ACC112 (cell line): ENCODE results near the gene BTNL3.

Experiments used
- H2AFZ ChIP-seq: fragments of 200-600 bp; sonication (generic); one replicate; pipeline ENCODE4 v1.6.0; 2017; ENCODE audit warnings: antibody characterized with exemption, low read length; ENCODE audit not compliant: unreplicated experiment
- H3K27ac ChIP-seq: fragments of 200-600 bp; sonication (generic); 2 replicates; pipeline ENCODE4 v1.5.1; 2014; ENCODE audit warnings: low read depth, mild to moderate bottlenecking, antibody characterized with exemption, low read length, moderate library complexity
- H3K27me3 ChIP-seq: fragments of 200-600 bp; sonication (generic); 2 replicates; pipeline ENCODE4 v1.6.1; 2014; ENCODE audit warnings: mild to moderate bottlenecking, antibody characterized with exemption, low read length, moderate library complexity, mixed read lengths; ENCODE audit not compliant: insufficient read depth
- H3K36me3 ChIP-seq: fragments of 200-600 bp; sonication (generic); 2 replicates; pipeline ENCODE4 v1.6.1; 2016; ENCODE audit warnings: mild to moderate bottlenecking, antibody characterized with exemption, low read length, moderate library complexity, mixed read lengths; ENCODE audit not compliant: insufficient read depth
- H3K4me1 ChIP-seq: fragments of 200-600 bp; sonication (generic); one replicate; pipeline ENCODE4 v1.6.1; 2016; ENCODE audit warnings: low read length, mixed read lengths; ENCODE audit not compliant: insufficient read depth, unreplicated experiment, control insufficient read depth
- H3K4me3 ChIP-seq: fragments of 200-600 bp; sonication (generic); 2 replicates; pipeline ENCODE4 v1.5.1; 2014; ENCODE audit warnings: mild to moderate bottlenecking, low read depth, low read length
- H3K79me2 ChIP-seq: fragments of 200-600 bp; sonication (generic); one replicate; pipeline ENCODE4 v1.6.0; 2016; ENCODE audit warnings: low read length; ENCODE audit not compliant: control insufficient read depth, unreplicated experiment, insufficient read depth

The BTNL3 gene

DNA sequence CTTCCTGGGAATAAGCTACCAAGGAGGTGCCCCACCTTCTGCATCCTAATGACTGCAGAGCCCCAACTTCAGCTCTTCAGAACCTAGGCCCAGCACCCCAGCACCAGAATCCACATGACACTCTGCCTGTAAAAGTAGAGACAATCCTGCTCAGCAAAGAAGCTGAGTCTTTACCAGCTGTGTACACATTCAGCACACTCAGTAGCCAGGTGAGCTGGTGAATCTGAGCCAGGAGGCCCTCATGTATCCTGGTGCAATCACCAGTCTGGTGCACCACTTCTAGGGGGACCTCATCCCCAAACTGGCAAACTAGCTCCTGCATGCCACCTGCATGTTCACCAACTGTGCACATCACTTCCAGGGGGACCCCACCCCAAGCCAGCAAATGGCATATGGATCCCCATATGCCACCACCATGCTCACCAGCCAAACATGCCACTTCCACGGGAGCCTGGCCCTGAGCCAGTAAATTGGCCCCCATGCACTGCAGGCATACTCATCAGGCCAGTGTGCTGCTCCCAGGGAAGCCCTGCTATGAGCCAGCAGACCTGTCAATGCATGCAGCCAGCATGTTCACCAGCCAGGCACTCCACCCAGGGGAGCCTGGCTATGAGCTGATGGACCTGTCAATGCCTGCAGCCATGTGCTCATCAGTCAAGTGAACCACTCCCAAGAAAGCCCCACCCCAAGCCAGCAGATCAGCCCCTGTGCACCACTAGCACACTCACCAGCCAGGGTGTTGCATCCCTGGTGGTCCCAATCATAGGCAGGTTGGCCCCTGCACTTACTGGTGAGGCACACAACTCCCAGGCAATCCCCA, 35.8 kb downstream of the BTNL3 start:
- Histone ChIP-seq H2AFZ (no peak overlapping the region), H3K79me2 (no peaks in the 10 kb centered on the region), H3K4me1 (no peaks in the 10 kb centered on the region), H3K27ac (no peak overlapping the region), H3K4me3 (no peak overlapping the region), H3K27me3 (no peaks in the 10 kb centered on the region), H3K36me3 (no peaks in the 10 kb centered on the region)

DNA sequence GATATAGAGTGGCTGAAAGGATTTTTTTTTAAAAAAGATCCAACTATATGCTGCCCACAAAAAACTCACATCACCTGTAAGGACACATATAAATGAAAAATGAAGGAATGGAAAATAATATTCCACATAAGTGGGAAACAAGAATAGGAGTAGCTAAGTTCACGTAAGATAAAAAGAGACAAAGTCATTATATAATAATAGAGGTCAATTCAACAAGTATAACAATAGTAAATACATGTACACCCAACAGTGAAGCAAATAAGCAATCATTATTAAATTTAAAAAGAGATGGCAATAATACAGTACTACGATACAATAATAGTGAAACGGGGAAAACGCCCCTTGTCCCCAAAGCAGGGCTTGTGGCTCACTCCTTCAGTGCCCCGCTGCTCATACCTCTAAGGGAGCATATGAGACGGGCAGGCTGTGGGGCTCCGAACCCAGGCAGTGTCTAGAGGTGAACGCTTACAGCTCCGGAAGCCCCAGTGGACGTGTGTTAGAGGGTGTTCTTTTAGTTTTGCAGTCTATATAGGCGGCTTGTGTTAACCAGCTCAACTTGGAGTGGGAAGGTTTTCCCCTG, 38.9 kb downstream of the BTNL3 start:
- no peak overlapping the region for H3K4me3 ChIP-seq
- H3K79me2 ChIP-seq: no peaks in the 10 kb centered on the region
- no peaks in the 10 kb centered on the region for H3K36me3 ChIP-seq
- H3K27me3 ChIP-seq: peaks cover 3% of the 10 kb centered on the region; the same call in 1 of the 2 replicates
- H3K27ac ChIP-seq: no peak overlapping the region
- H2AFZ ChIP-seq: no peak overlapping the region
- H3K4me1 ChIP-seq: no peaks in the 10 kb centered on the region

DNA sequence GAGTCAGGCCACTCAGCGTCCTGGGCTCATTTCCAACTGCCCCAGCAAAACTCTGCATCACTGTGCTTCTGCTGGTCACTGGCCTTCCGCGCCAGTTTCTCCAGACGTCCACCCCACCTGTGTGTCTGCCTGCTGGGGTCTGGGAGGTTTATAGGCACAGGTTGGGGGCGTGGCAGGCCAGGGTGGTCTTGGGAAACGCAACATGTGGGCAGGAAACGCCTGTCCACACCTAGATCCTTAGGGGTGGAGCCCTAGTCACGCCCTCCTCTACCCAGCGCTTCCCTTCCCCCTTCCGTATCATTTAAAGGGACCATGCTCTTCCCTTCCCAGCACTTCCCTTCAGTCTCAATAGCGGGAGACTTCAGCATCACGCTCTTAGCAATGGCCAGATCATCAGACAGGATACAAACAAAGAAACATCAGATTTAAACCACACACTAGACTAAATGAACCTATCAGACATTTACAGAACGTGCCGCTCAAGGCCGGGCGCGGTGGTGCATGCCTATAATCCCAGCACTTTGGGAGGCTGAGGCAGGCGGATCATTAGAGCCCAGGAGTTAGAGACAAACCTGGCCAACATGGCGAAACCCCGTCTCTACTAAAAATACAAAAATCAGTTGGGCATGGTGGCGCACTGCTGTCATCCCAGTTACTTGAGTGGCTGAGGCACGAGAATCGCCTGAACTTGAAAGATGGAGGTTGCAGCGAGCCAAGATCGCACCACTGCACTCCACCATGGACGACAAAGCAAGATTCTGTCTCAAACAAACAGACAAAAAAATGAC, 39.6 kb downstream of the BTNL3 start:
- H2AFZ ChIP-seq: no peak overlapping the region
- no peaks in the 10 kb centered on the region for H3K79me2 ChIP-seq
- H3K4me1 ChIP-seq: no peaks in the 10 kb centered on the region
- no peaks in the 10 kb centered on the region for H3K36me3 ChIP-seq
- H3K4me3 ChIP-seq: no peak overlapping the region
- H3K27ac ChIP-seq: no peak overlapping the region
- H3K27me3 ChIP-seq: peaks cover 7% of the 10 kb centered on the region; the same call in 1 of the 2 replicates

DNA sequence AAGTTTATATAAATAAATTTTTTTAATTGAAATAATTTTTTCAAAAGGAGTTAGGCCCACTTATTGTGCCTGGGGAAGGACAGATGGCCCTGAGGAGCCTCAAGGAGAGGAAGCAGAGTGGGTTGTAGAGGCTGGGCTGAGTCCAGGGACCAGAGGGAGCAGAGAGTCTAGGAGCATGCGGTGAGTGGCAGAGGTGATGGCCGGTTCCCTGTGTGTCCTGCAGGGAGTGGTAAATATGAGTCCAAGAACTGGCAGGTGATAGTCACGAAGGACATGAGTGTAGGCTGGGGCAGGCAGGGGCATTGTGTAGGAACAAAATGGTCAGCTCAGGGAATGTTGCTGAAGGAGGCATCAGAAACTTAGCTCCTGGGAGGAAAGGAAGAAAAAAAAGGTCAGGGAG, 43.1 kb downstream of the BTNL3 start:
- Histone ChIP-seq H3K27me3 (peaks cover 28% of the 10 kb centered on the region), H3K79me2 (no peaks in the 10 kb centered on the region), H3K4me3 (no peak overlapping the region), H3K36me3 (no peaks in the 10 kb centered on the region), H3K4me1 (no peaks in the 10 kb centered on the region), H3K27ac (no peak overlapping the region), H2AFZ (no peak overlapping the region)

DNA sequence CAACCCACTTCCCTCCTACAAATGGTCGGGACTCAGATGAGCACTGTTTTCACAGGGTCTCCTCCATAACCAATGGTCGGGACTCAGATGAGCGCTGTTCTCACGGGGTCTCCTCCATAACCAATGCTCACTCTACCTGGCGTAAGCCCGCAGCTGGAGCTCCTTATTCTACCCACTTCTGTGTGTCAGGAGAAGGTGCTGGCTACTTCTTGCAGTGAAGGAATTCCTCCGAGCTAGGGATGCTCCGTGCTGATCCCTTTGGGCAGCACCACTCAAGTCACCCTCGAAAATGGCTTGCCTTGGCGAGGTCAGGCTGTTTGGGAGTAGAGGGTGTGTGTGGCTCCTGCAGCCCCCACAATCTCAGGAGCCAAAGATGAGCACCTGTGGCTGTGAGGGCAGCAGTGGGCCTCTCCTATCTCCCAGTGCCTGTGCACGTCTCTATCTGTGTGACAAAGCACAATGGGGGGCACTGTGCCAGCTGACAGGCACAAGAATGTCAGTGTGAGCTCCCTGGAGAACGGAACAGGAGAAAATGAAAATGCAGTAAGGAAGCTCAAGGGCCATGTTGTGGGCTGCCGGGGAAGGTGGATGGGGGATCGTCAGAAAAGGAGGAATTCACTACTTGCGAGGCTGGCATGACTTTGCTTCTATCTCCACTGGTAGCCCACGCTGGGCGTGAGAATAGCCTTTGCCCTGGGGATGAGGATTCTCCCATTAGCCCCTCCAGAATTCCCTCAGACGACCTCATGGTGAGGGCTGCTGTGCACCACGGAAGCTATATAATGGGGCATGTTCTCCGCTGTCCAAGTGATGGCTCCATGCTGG, 47.6 kb downstream of the BTNL3 start:
- Histone ChIP-seq H3K36me3 (no peaks in the 10 kb centered on the region), H2AFZ (no peak overlapping the region), H3K4me3 (no peak overlapping the region), H3K27me3 (peaks cover 68% of the 10 kb centered on the region), H3K79me2 (no peaks in the 10 kb centered on the region), H3K27ac (no peak overlapping the region), H3K4me1 (no peaks in the 10 kb centered on the region)

DNA sequence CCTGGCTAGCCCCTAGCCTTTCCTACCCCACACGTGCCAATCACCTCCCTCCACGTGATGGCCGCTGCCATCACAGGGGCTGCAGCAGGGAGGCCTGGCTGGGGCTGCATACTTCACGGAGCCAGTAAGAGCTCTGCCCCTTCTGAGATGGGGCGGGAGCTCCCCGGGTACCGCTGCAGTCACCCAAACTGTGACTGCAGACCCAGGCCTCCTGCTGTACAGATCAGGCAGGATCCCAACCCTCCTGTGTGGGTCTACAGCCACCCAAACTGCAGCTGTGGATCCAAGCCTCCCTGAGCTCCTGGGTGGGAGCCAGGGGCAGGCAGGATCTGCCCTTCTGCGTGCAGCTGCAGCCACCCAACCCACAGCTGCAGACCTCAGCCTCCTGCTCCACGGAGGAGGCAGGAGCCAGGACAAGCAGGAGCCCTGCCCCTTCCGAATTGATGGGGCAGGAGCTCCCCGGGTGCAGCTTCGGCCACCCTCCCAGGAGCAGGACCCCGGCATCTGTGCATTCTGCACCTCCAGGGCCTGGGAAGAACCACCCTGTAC, 48.2 kb downstream of the BTNL3 start:
- Histone ChIP-seq H3K27ac (no peak overlapping the region), H2AFZ (no peak overlapping the region), H3K36me3 (no peaks in the 10 kb centered on the region), H3K4me1 (no peaks in the 10 kb centered on the region), H3K27me3 (peaks cover 75% of the 10 kb centered on the region), H3K4me3 (no peak overlapping the region), H3K79me2 (no peaks in the 10 kb centered on the region)

DNA sequence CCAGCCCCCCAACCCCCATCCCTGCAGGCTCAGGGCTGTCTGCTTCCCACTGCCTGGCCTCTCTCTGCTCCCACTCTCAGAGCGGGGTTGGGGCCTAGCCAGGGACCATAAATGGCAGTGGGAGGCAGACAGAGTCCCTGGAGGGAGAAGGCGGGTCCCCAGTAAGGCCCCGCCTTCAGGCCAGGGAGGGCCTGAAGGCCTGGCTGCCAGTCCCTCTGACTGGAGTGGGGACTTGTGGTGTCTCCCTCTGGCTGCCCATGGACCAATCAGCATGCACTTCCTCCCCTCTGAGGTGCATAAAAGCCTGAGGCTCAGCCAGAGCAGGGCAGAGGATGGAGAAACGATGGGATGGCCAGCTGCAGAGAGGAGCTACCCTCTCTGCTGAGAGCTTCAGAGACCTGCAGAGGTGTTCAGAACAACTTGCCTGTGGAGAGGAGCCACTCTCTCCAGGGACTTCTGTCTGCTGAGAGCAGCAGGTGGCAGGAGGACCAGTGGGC, 48.8 kb downstream of the BTNL3 start:
- Histone ChIP-seq H3K4me1 (no peaks in the 10 kb centered on the region), H3K27me3 (peaks cover 81% of the 10 kb centered on the region), H2AFZ (no peak overlapping the region), H3K4me3 (no peak overlapping the region), H3K36me3 (no peaks in the 10 kb centered on the region), H3K27ac (no peak overlapping the region), H3K79me2 (no peaks in the 10 kb centered on the region)

DNA sequence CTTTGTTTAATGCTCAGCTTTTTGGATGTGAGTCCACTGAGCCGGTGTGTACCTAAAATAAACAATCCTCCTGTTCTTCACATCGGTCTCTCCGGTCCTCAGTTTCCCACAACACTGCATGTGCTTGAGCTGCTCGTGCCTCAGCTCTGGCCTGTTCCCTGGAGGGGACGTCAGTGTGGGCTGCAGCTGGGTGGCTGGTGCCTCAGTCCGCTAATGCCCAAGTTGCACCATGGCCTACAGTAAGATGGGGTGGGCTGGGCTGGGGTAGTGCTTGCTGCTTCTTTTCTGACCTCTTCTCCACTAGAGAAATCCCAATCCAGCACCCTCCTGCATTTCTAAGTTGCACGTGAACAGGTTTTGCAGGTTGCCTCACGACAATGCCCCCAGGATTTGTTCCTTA, 50.8 kb downstream of the BTNL3 start:
- H3K79me2 ChIP-seq: no peaks in the 10 kb centered on the region
- no peak overlapping the region for H3K27ac ChIP-seq
- no peak overlapping the region for H2AFZ ChIP-seq
- peaks cover 87% of the 10 kb centered on the region for H3K27me3 ChIP-seq
- H3K4me1 ChIP-seq: peaks cover under 1% of the 10 kb centered on the region
- no peak overlapping the region for H3K4me3 ChIP-seq
- H3K36me3 ChIP-seq: no peaks in the 10 kb centered on the region

DNA sequence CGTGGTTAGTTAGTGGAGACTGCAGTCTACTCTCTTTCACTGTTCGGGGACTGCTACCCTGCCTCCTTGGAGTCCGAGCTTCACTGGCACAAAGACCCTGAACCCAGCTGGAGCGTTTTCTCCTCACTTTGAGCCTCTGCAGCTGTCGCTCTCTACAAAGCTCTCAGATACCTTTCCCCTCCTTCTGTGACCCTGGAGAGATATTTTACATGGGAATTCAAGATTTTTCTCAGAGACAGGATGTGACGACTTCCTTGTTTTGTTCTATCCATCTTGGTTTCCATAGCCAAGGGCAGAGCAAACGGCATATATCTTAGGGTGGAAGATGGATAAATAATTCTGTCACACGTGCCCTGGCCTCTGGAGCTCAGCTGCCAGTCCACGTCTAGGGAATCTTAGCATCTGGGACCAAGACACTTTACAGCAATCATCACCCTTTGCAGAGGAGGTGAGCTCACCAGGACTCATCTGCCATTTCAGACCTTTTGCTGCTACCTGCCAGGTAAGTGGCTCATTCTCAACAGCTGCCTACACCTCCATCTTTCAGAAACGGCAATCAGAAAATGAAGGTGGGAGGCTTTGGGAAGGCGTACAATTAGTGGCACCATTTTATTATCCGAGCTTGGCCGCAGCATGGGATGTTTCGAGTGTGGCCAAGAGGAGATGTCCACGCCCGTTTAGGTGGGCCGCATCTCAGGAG, 51.4 kb downstream of the BTNL3 start, which contains the start of gene BTNL9:
BTNL9 (plus strand) TSS at position 336 of the 700 bp plus-strand sequence. CDS start 5,224 bp downstream, outside the sequence.
- H3K27me3 ChIP-seq: peaks cover 87% of the 10 kb centered on the region
- no peak within 1 kb of the TSS for H2AFZ ChIP-seq
- H3K27ac ChIP-seq: no peak within 1 kb of the TSS
- no peak within 1 kb of the TSS for H3K4me3 ChIP-seq
- no peaks in the 10 kb centered on the region for H3K79me2 ChIP-seq
- peaks cover 6% of the 10 kb centered on the region for H3K4me1 ChIP-seq
- no peaks in the 10 kb centered on the region for H3K36me3 ChIP-seq
